H1 (cell line): Measurements from ENCODE around the gene FGF18. TPM values are rescaled to one million over a fixed set of nuclear protein-coding genes. Genes with fewer than 3 reads are reported as not detected.

ENCODE experiments used
- CTCF ChIA-PET: fragments of 300-600 bp; sonication (Branson Sonifier 250); formaldehyde crosslinking; loops from one replicate; lab custom pipeline; 2021; ENCODE audit not compliant: partially characterized antibody; lab: Charles Lee
- POLR2A ChIA-PET: fragments of 300-600 bp; sonication (Branson Sonifier 250); formaldehyde crosslinking; loops from one replicate; lab custom pipeline; 2021; ENCODE audit warnings: inconsistent platforms; ENCODE audit not compliant: partially characterized antibody; lab: Charles Lee
- DNase-seq, 2 experiments: peaks; one replicate each; pipeline versions ENCODE4 v3.0.0 to v3.0.0-alpha.2; 2010 to 2022; ENCODE audit warnings: low spot score in 2 of 2, low read depth in 1 of 2, mixed read lengths in 1 of 2
- FAIRE-seq: peaks from 2 replicates; lab custom pipeline; 2011; peaks lifted over from hg19 to GRCh38; lab: Jason Lieb, UNC
- H2AFZ ChIP-seq: 2 replicates; pipeline ENCODE4 v1.8.1; 2012; ENCODE audit warnings: low read length, inconsistent platforms
- H2AK5ac ChIP-seq: 2 replicates; pipeline ENCODE4 v1.6.1; 2013; ENCODE audit warnings: low read depth, low read length
- H2BK120ac ChIP-seq: replicated peaks from 2 replicates; pipeline ENCODE3; 2013; ENCODE audit warnings: low read depth, low read length, inconsistent platforms
- H2BK12ac ChIP-seq: 2 replicates; pipeline ENCODE4 v1.6.1; 2013; ENCODE audit warnings: low read depth, low read length
- H2BK15ac ChIP-seq: 2 replicates; pipeline ENCODE4 v1.6.1; 2013; ENCODE audit warnings: low read length
- H2BK20ac ChIP-seq: 2 replicates; pipeline ENCODE4 v1.6.1; 2013; ENCODE audit warnings: low read length
- H2BK5ac ChIP-seq: 2 replicates; pipeline ENCODE4 v1.6.1; 2013; ENCODE audit warnings: low read depth, low read length
- H3K14ac ChIP-seq: 2 replicates; pipeline ENCODE4 v1.6.1; 2013; ENCODE audit warnings: inconsistent platforms; ENCODE audit not compliant: insufficient read length
- H3K18ac ChIP-seq: 2 replicates; pipeline ENCODE4 v1.6.1; 2013; ENCODE audit warnings: low read length; ENCODE audit errors: extremely low read depth
- H3K23ac ChIP-seq: 2 replicates; pipeline ENCODE4 v1.6.1; 2013; ENCODE audit warnings: inconsistent platforms; ENCODE audit not compliant: insufficient read length
- H3K23me2 ChIP-seq: 2 replicates; pipeline ENCODE4 v1.6.1; 2013; ENCODE audit warnings: low read depth, low read length
- H3K27ac ChIP-seq: 2 replicates; pipeline ENCODE4 v1.6.1; 2011; ENCODE audit warnings: low read depth, low read length, inconsistent platforms
- H3K27me3 ChIP-seq, 4 experiments: replicated peaks in 1 of 4; 1 replicate in 1 of 4; 2 replicates in 3 of 4; pipeline versions ENCODE4 v1.6.1 to v1.8.1; 2011 to 2013; ENCODE audit warnings: low read length in 3 of 4, mild to moderate bottlenecking in 3 of 4, inconsistent platforms in 2 of 4, mixed read lengths in 2 of 4, moderate library complexity in 1 of 4; ENCODE audit not compliant: control insufficient read depth in 3 of 4, insufficient read depth in 3 of 4; ENCODE audit errors: extremely low read depth in 1 of 4
- H3K36me3 ChIP-seq, 4 experiments: 2 replicates each; pipeline versions ENCODE4 v1.6.1 to v1.8.1; 2011 to 2013; ENCODE audit warnings: mild to moderate bottlenecking in 4 of 4, low read length in 3 of 4, moderate library complexity in 2 of 4, control low read depth in 1 of 4, inconsistent platforms in 1 of 4; ENCODE audit not compliant: insufficient read depth in 4 of 4, control insufficient read depth in 2 of 4
- H3K4ac ChIP-seq: replicated peaks from 2 replicates; pipeline ENCODE3; 2013; ENCODE audit warnings: low read length, low read depth, mixed read lengths, inconsistent platforms; ENCODE audit not compliant: insufficient read length
- H3K4me1 ChIP-seq, 4 experiments: replicated peaks in 1 of 4; 1 replicate in 1 of 4; 2 replicates in 3 of 4; pipeline versions ENCODE4 v1.6.1 to v1.8.1; 2011 to 2013; ENCODE audit warnings: low read length in 3 of 4, inconsistent platforms in 2 of 4, mixed read lengths in 1 of 4; ENCODE audit not compliant: insufficient read depth in 4 of 4, control insufficient read depth in 3 of 4
- H3K4me2 ChIP-seq, 2 experiments: 2 replicates each; pipeline versions ENCODE4 v1.6.1 to v1.8.1; 2011 to 2013; ENCODE audit warnings: low read depth in 2 of 2, low read length in 2 of 2, control low read depth in 1 of 2, inconsistent platforms in 1 of 2, mild to moderate bottlenecking in 1 of 2; ENCODE audit not compliant: insufficient read depth in 1 of 2
- H3K4me3 ChIP-seq, 4 experiments: fragments of 200-600, 300-600 bp in 1 of 4; sonication (generic), shearing (Covaris generic), sonication (Bioruptor Twin) in 1 of 4; 2 replicates each; pipeline versions ENCODE4 v1.5.1 to v1.8.1; 2011 to 2016; ENCODE audit warnings: low read length in 4 of 4, low read depth in 3 of 4, control low read depth in 2 of 4, inconsistent platforms in 2 of 4, mild to moderate bottlenecking in 2 of 4, mixed read lengths in 1 of 4, moderate library complexity in 1 of 4; ENCODE audit not compliant: insufficient read depth in 2 of 4; ENCODE audit errors: extremely low read depth in 1 of 4
- H3K56ac ChIP-seq: replicated peaks from 2 replicates; pipeline ENCODE3; 2013; ENCODE audit warnings: low read depth, mild to moderate bottlenecking, mixed read lengths, low read length, inconsistent platforms; ENCODE audit not compliant: insufficient read length
- H3K79me1 ChIP-seq: 2 replicates; pipeline ENCODE4 v1.6.1; 2013; ENCODE audit warnings: low read depth, low read length, control low read depth
- H3K79me2 ChIP-seq, 2 experiments: 2 replicates each; pipeline versions ENCODE4 v1.6.1 to v1.8.1; 2012 to 2013; ENCODE audit warnings: low read length in 2 of 2, mild to moderate bottlenecking in 2 of 2, inconsistent platforms in 1 of 2; ENCODE audit not compliant: insufficient read depth in 2 of 2, control insufficient read depth in 1 of 2
- H3K9ac ChIP-seq, 4 experiments: replicated peaks in 1 of 4; 1 replicate in 1 of 4; 2 replicates in 3 of 4; pipeline versions ENCODE4 v1.6.1 to v1.8.1; 2011 to 2013; ENCODE audit warnings: low read depth in 3 of 4, low read length in 3 of 4, control low read depth in 2 of 4, mild to moderate bottlenecking in 2 of 4, moderate library complexity in 2 of 4, inconsistent platforms in 1 of 4; ENCODE audit errors: extremely low read depth in 1 of 4
- H3K9me3 ChIP-seq, 2 experiments: 2 replicates each; pipeline versions ENCODE4 v1.6.1 to v1.8.1; 2012 to 2013; ENCODE audit warnings: mild to moderate bottlenecking in 2 of 2, moderate library complexity in 2 of 2, control low read depth in 1 of 2, inconsistent platforms in 1 of 2, low read depth in 1 of 2, low read length in 1 of 2, mixed read lengths in 1 of 2; ENCODE audit not compliant: insufficient read depth in 2 of 2
- H4K20me1 ChIP-seq, 2 experiments: replicated peaks in 1 of 2; 2 replicates each; pipeline versions ENCODE3 to v1.8.1; 2011 to 2013; ENCODE audit warnings: inconsistent platforms in 2 of 2, low read length in 2 of 2, mild to moderate bottlenecking in 1 of 2; ENCODE audit not compliant: insufficient read depth in 2 of 2, control insufficient read depth in 1 of 2
- H4K5ac ChIP-seq: 2 replicates; pipeline ENCODE4 v1.6.1; 2013; ENCODE audit warnings: low read length, low read depth, mixed read lengths, inconsistent platforms; ENCODE audit not compliant: insufficient read length
- H4K8ac ChIP-seq: 2 replicates; pipeline ENCODE4 v1.8.0; 2013; ENCODE audit warnings: mild to moderate bottlenecking, moderate library complexity, low read length, inconsistent platforms; ENCODE audit not compliant: insufficient read depth; ENCODE audit errors: extremely low read depth
- H4K91ac ChIP-seq: replicated peaks from 2 replicates; pipeline ENCODE3; 2013; ENCODE audit warnings: low read length, mixed read lengths, inconsistent platforms; ENCODE audit not compliant: insufficient read length
- POU5F1 ChIP-seq: IDR thresholded peaks from 2 replicates; pipeline ENCODE4 v1.6.1; 2011; ENCODE audit warnings: low read depth, mild to moderate bottlenecking, low read length, moderate library complexity
- RNF2 ChIP-seq: fragments of 200-900, 300-1000 bp; sonication (generic); IDR thresholded peaks from 2 replicates; pipeline ENCODE4 v1.7.1; 2016; ENCODE audit warnings: borderline replicate concordance, low read depth, mild to moderate bottlenecking, antibody characterized with exemption, low read length; ENCODE audit not compliant: poor library complexity, severe bottlenecking; ENCODE audit errors: missing control alignments
- SIX5 ChIP-seq: IDR thresholded peaks from 2 replicates; pipeline ENCODE4 v1.6.1; 2011; ENCODE audit warnings: mild to moderate bottlenecking, low read depth, low read length
- SP1 ChIP-seq: IDR thresholded peaks from 2 replicates; pipeline ENCODE4 v1.6.1; 2011; ENCODE audit warnings: low read depth, low read length
- YY1 ChIP-seq: IDR thresholded peaks from 2 replicates; pipeline ENCODE4 v1.6.1; 2011; ENCODE audit warnings: low read depth, mild to moderate bottlenecking, low read length
- WGBS, 2 experiments: shearing (Covaris generic) in 1 of 2; methylation state at CpG; one replicate each; pipeline versions ENCODE4 v1.1.6 to v1.1.7; 2013 to 2015; ENCODE audit warnings: low lambda C conversion rate in 2 of 2, mixed read lengths in 2 of 2, inconsistent platforms in 1 of 2, low coverage in 1 of 2, missing lambda C conversion rate in 1 of 2; ENCODE audit not compliant: insufficient replicate concordance in 2 of 2, insufficient coverage in 1 of 2, insufficient read length in 1 of 2; ENCODE audit errors: extremely low coverage in 1 of 2, missing lambda C conversion rate in 1 of 2; 5-methylcytosine and 5-hydroxymethylcytosine counted together
- polyA plus RNA-seq, 7 experiments: library from polyadenylated mRNA; depleted of rRNA in 3 of 7; stranded (reverse) in 5 of 7; unstranded in 2 of 7; fragments of >200 nt in 5 of 7; fragments of 200-250 nt in 2 of 7; gene quantifications; 1 replicate in 5 of 7; 2 replicates in 1 of 7; 4 replicates in 1 of 7; pipeline versions ENCODE4 v1.2.1 to v1.2.3, GENCODE V29; 2011 to 2013; ENCODE audit warnings: missing spikeins in 2 of 7, mixed read lengths in 2 of 7
- total RNA-seq: library from RNA; stranded (reverse); fragmentation: NEBNext Ultra II Directional; extraction: Animal tissue kit (Norgen Biotek cat#: 25700); gene quantifications from 2 replicates; pipeline ENCODE4 v1.2.1, GENCODE V29; 2021
- TF ChIP-seq, protein P1 (sequence below): IDR thresholded peaks from 2 replicates; pipeline ENCODE4 v1.6.1; 2012; ENCODE audit warnings: inconsistent platforms

The FGF18 gene
- total and polyA plus RNA-seq, 2 of the 8 experiments (the other 6 are each of a cell fraction or from before 2014, with no cell fraction given) = 0.54 to 1.3 TPM

DNA sequence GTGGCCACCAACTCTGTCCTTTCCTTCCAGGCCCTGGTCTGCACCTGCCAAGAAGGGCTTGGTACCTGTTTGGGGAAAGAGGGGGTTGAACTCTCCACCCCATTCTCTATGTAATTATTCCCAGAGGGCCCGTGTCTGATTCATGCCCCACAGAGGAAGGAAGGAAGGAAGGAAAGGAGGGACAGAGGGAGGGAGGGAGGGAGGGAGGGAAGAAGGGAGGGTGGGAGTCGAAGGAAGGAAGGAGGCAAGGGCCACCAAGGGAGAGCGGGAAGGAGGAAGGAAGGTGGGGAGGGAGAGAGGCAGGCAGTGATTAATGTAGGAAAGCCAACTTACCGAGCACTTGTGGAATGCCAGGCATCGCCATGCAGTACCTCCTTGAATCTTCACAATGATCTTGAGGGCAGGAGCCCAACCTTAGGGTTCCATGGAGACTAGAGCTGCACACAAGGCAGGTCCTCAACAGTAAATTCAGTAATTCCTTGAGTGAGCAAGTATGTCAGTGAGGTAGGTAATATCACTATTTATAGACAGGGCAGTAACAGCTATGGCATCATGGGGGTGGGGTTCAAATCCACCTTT, 75.8 kb downstream of the FGF18 start:
- peak overlapping the region; percentile 96 for H2BK120ac ChIP-seq
- H3K4ac ChIP-seq = peak overlapping the region; percentile 83
- H2AFZ ChIP-seq = 0 out of 2 replicates have a peak overlapping the region, but pooled peaks have one; percentile 79
- FAIRE-seq (no peak), DNase-seq (no peak)
- peak overlapping the region; percentile 23 to 44 for H3K4me2 ChIP-seq
- no peaks in the 10 kb centered on the region for H3K23me2 ChIP-seq
- H3K56ac ChIP-seq = no peak overlapping the region
- H3K9me3 ChIP-seq = no peaks in the 10 kb centered on the region
- H2AK5ac ChIP-seq = 0 out of 2 replicates have a peak overlapping the region, but pooled peaks have one; percentile 90
- H3K27me3 ChIP-seq = no peaks in the 10 kb centered on the region; a peak in 1 of 7 replicates
- H3K79me1 ChIP-seq = no peaks in the 10 kb centered on the region
- peaks cover 6 to 17% (median 13%) of the 10 kb centered on the region in 4 experiments for H3K4me1 ChIP-seq
- CTCF ChIA-PET = interaction anchor here (0.6 to 5.3 kb wide), 11 partner anchors 11 to 564 kb away, joined by 3 to 37 read pairs (median 4); partner anchors contain the start of gene FGF18
- peak overlapping the region; percentile 93; the same call in 1 of the 2 replicates for H2BK12ac ChIP-seq
- TF ChIP-seq, protein P1, sequence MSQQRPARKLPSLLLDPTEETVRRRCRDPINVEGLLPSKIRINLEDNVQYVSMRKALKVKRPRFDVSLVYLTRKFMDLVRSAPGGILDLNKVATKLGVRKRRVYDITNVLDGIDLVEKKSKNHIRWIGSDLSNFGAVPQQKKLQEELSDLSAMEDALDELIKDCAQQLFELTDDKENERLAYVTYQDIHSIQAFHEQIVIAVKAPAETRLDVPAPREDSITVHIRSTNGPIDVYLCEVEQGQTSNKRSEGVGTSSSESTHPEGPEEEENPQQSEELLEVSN = peak; percentile 4; the same call in 1 of the 2 replicates
- no peak for TF ChIP-seq SIX5
- TF ChIP-seq SP1 = no peak
- no peak for TF ChIP-seq YY1
- TF ChIP-seq RNF2 = no peak
- no peak for TF ChIP-seq POU5F1
- peak overlapping the region; percentile 83 for H4K91ac ChIP-seq
- peak overlapping the region; percentile 78 for H3K18ac ChIP-seq
- peak overlapping the region; percentile 49; the same call in 1 of the 2 replicates for H2BK20ac ChIP-seq
- POLR2A ChIA-PET = interaction anchor here (0.7 to 1.4 kb wide), 5 partner anchors 22 to 76 kb away, joined by 3 to 4 read pairs (median 3); partner anchors contain the start of gene FGF18
- no peaks in the 10 kb centered on the region for H3K36me3 ChIP-seq
- no peak overlapping the region for H3K23ac ChIP-seq
- peaks cover 0 to 2% of the 10 kb centered on the region in 2 experiments for H4K20me1 ChIP-seq
- H4K8ac ChIP-seq = peak overlapping the region; percentile 88; the same call in 1 of the 2 replicates
- H2BK5ac ChIP-seq = peak overlapping the region; percentile 89; the same call in 1 of the 2 replicates
- H3K27ac ChIP-seq = no peak overlapping the region
- no peak overlapping the region; a peak in 2 of 7 replicates for H3K9ac ChIP-seq
- H3K14ac ChIP-seq = no peak overlapping the region
- H3K4me3 ChIP-seq = no peak overlapping the region
- H4K5ac ChIP-seq = peak overlapping the region; percentile 67
- H2BK15ac ChIP-seq = peak overlapping the region; percentile 24; the same call in 1 of the 2 replicates
- 67% methylated on average over 2 of the region's 5 CpGs; no CpG with 5 or more reads in 1 of the 2 experiments for WGBS, 2 experiments
- H3K79me2 ChIP-seq = no peaks in the 10 kb centered on the region
